GM12878 (cell line): ENCODE data around the gene UBE3C. TPM values are rescaled to one million over a fixed set of nuclear protein-coding genes. Genes with fewer than 3 reads are reported as not detected.

Source experiments
- ATAC-seq: fragments of 200-7000 bp; cut with Tn5 transposase; 3 replicates; pipeline ENCODE4 v1.9.1; 2020; ENCODE audit warnings: mild to moderate bottlenecking, moderate library complexity
- BruUV-seq: library from RNA; stranded (reverse); fragments of 400-500 nt; replicated peaks from 2 replicates; lab custom pipeline; 2021; lab: Mats Ljungman, UMichigan
- CTCF ChIA-PET: fragments of 300-600 bp; sonication (Branson Sonifier 250); formaldehyde crosslinking; extraction: SDS; loops from one replicate; lab custom pipeline; 2021; ENCODE audit warnings: inconsistent platforms; lab: Yijun Ruan, JAX
- POLR2A ChIA-PET: fragments of 350-600 bp; formaldehyde crosslinking; extraction: SDS; loops from one replicate; lab custom pipeline; 2021; ENCODE audit warnings: inconsistent platforms; lab: Charles Lee
- RAD21 ChIA-PET: fragments of 300-600 bp; sonication (Branson Sonifier 250); formaldehyde crosslinking; loops from one replicate; lab custom pipeline; 2023; ENCODE audit warnings: antibody characterized with exemption; ENCODE audit not compliant: unreplicated experiment; lab: Charles Lee
- SMC1A ChIA-PET: fragments of 300-600 bp; sonication (Branson Sonifier 250); formaldehyde crosslinking; loops from one replicate; lab custom pipeline; 2023; ENCODE audit not compliant: unreplicated experiment, uncharacterized antibody; lab: Charles Lee
- DNase-seq: peaks from one replicate; pipeline ENCODE4 v3.0.0-alpha.2; 2011; ENCODE audit warnings: low read depth, low spot score
- FAIRE-seq: peaks from 3 replicates; lab custom pipeline; 2011; peaks lifted over from hg19 to GRCh38; lab: Jason Lieb, UNC
- H2AFZ ChIP-seq: 2 replicates; pipeline ENCODE4 v1.6.0; 2011; ENCODE audit warnings: low read depth, low read length, control low read depth; ENCODE audit not compliant: control insufficient read depth
- H3K27ac ChIP-seq: 2 replicates; pipeline ENCODE4 v1.5.1; 2011; ENCODE audit warnings: control low read depth; ENCODE audit not compliant: control insufficient read depth, insufficient read depth
- H3K27me3 ChIP-seq, 2 experiments: replicated peaks in 1 of 2; 2 replicates each; pipeline versions ENCODE4 v1.6.0 to v1.6.1; 2011; ENCODE audit warnings: low read length in 1 of 2; ENCODE audit not compliant: control insufficient read depth in 2 of 2, insufficient read depth in 2 of 2
- H3K36me3 ChIP-seq, 2 experiments: 2 replicates each; pipeline ENCODE4 v1.5.1; 2011; ENCODE audit warnings: low read length in 1 of 2; ENCODE audit not compliant: control insufficient read depth in 2 of 2, insufficient read depth in 2 of 2
- H3K4me1 ChIP-seq: 2 replicates; pipeline ENCODE4 v1.6.1; 2011; ENCODE audit warnings: mild to moderate bottlenecking, low read length, moderate library complexity, mixed read lengths; ENCODE audit not compliant: control insufficient read depth, insufficient read depth
- H3K4me2 ChIP-seq: 2 replicates; pipeline ENCODE4 v1.6.0; 2011; ENCODE audit warnings: control low read depth; ENCODE audit not compliant: control insufficient read depth, insufficient read depth
- H3K4me3 ChIP-seq: fragments of 200-600 bp; sonication (generic); 2 replicates; pipeline ENCODE4 v1.5.1; 2016
- H3K79me2 ChIP-seq: 2 replicates; pipeline ENCODE4 v1.6.0; 2011; ENCODE audit warnings: low read length; ENCODE audit not compliant: control insufficient read depth, insufficient read depth
- H3K9ac ChIP-seq: 2 replicates; pipeline ENCODE4 v1.8.0; 2011; ENCODE audit warnings: low read length, control low read depth, mixed read lengths; ENCODE audit not compliant: control insufficient read depth, insufficient read depth
- H3K9me3 ChIP-seq: replicated peaks from 3 replicates; pipeline ENCODE4 v1.5.1; 2011; ENCODE audit warnings: mild to moderate bottlenecking, low read length; ENCODE audit not compliant: control insufficient read depth, insufficient read depth
- H4K20me1 ChIP-seq: 2 replicates; pipeline ENCODE4 v1.6.0; 2011; ENCODE audit not compliant: control insufficient read depth, insufficient read depth
- BACH1 ChIP-seq: fragments of 450-650 bp; IDR thresholded peaks from 2 replicates; pipeline ENCODE4 v1.6.1; 2017; ENCODE audit warnings: mild to moderate bottlenecking, borderline replicate concordance
- CBX5 ChIP-seq: sonication (generic); IDR thresholded peaks from 2 replicates; pipeline ENCODE4 v1.6.1; 2016; ENCODE audit warnings: low read depth, moderate library complexity, mild to moderate bottlenecking, inconsistent platforms
- HDAC6 ChIP-seq: fragments of 200-600 bp; sonication (generic); IDR thresholded peaks from one replicate; pipeline ENCODE4 v1.8.0; 2017; ENCODE audit warnings: antibody characterized with exemption; ENCODE audit not compliant: unreplicated experiment
- IKZF1 ChIP-seq: fragments of 450-650 bp; conservative IDR thresholded peaks from 2 replicates; pipeline ENCODE4 v1.6.1; 2017; ENCODE audit warnings: antibody characterized with exemption, mild to moderate bottlenecking
- NR2C2 ChIP-seq: IDR thresholded peaks from 2 replicates; pipeline ENCODE4 v1.6.1; 2011; ENCODE audit warnings: borderline replicate concordance, low read depth; ENCODE audit not compliant: control insufficient read depth, insufficient read length
- NRF1 ChIP-seq: conservative IDR thresholded peaks from 2 replicates; pipeline ENCODE4 v1.6.1; 2011; ENCODE audit warnings: mild to moderate bottlenecking, low read depth, low read length, improper control_type of control experiment
- PML ChIP-seq: IDR thresholded peaks from 2 replicates; pipeline ENCODE4 v1.6.1; 2012; ENCODE audit warnings: low read length, inconsistent platforms
- RBBP5 ChIP-seq: fragments of 200-600 bp; sonication (generic); conservative IDR thresholded peaks from 2 replicates; pipeline ENCODE4 v1.6.1; 2016
- RFX5 ChIP-seq: IDR thresholded peaks from 2 replicates; pipeline ENCODE4 v1.6.1; 2011; ENCODE audit warnings: low read depth, low read length, improper control_type of control experiment
- SIN3A ChIP-seq: IDR thresholded peaks from 2 replicates; pipeline ENCODE4 v1.6.1; 2012; ENCODE audit warnings: low read depth, low read length, improper control_type of control experiment
- SP1 ChIP-seq: IDR thresholded peaks from one replicate; pipeline ENCODE4 v1.6.1; 2011; ENCODE audit warnings: low read depth, low read length
- SRF ChIP-seq, 2 experiments: IDR thresholded peaks; 2 replicates each; pipeline ENCODE4 v1.6.1; 2011; ENCODE audit warnings: low read depth in 2 of 2, low read length in 2 of 2, mild to moderate bottlenecking in 1 of 2, moderate library complexity in 1 of 2
- STAT3 ChIP-seq: IDR thresholded peaks from 2 replicates; pipeline ENCODE4 v1.6.1; 2011; ENCODE audit warnings: low read depth, low read length, improper control_type of control experiment
- TAF1 ChIP-seq: IDR thresholded peaks from 2 replicates; pipeline ENCODE4 v1.6.1; 2011; ENCODE audit warnings: mild to moderate bottlenecking, low read depth, low read length, borderline replicate concordance
- TARDBP ChIP-seq: IDR thresholded peaks from 2 replicates; pipeline ENCODE4 v1.6.1; 2016; ENCODE audit warnings: borderline replicate concordance
- ZNF274 ChIP-seq: IDR thresholded peaks from one replicate; pipeline ENCODE4 v1.8.0; 2011; ENCODE audit not compliant: insufficient read length, insufficient read depth
- ZNF384 ChIP-seq: IDR thresholded peaks from 2 replicates; pipeline ENCODE4 v1.6.1; 2012; ENCODE audit warnings: low read depth, mild to moderate bottlenecking, low read length, improper control_type of control experiment, borderline replicate concordance
- ZZZ3 ChIP-seq: IDR thresholded peaks from 2 replicates; pipeline ENCODE4 v1.6.1; 2011; ENCODE audit warnings: low read depth; ENCODE audit not compliant: control insufficient read depth, insufficient read length
- whole genome bisulfite sequencing: methylation state at CpG from one replicate; pipeline ENCODE4 v1.1.6; 2016; ENCODE audit warnings: low lambda C conversion rate; ENCODE audit not compliant: insufficient replicate concordance, insufficient coverage; ENCODE audit errors: missing lambda C conversion rate; 5-methylcytosine and 5-hydroxymethylcytosine counted together
- in situ Hi-C: fragments of 300-500 bp; cut with MboI; formaldehyde crosslinking; loops from 9 replicates; pipeline ENCODE4 v1.14.3; 2018; ENCODE audit warnings: mixed read lengths
- intact Hi-C: fragments of 100-400 bp; cut with micrococcal nuclease; formaldehyde crosslinking; loops from one replicate; pipeline ENCODE4 v1.14.2; 2022; ENCODE audit not compliant: unreplicated experiment
- polyA plus RNA-seq, 11 experiments: library from polyadenylated mRNA; depleted of rRNA in 4 of 11; unstranded in 6 of 11; stranded (reverse) in 5 of 11; fragments of >200 nt; fragmentation: Nextera tagmentation in 4 of 11; fragmentation: Illumina TruSeq in 1 of 11; extraction: Ambion mirVana in 4 of 11; extraction: Trizol in 1 of 11; gene quantifications; 1 replicate in 1 of 11; 2 replicates in 10 of 11; pipeline versions ENCODE4 v1.2.1 to v1.2.3, GENCODE V29; 2011 to 2016; ENCODE audit warnings: inconsistent platforms in 2 of 11, missing spikeins in 2 of 11, low read depth in 1 of 11
- total RNA-seq, 4 experiments: library from RNA; depleted of rRNA in 3 of 4; stranded (reverse); fragments of >200 nt in 3 of 4; fragmentation: Illumina TruSeq in 1 of 4; extraction: Trizol in 1 of 4; gene quantifications; 2 replicates each; pipeline versions ENCODE4 v1.2.1 to v1.2.3, GENCODE V29; 2013 to 2021
- TF ChIP-seq, protein P1 (sequence below): IDR thresholded peaks from 2 replicates; pipeline ENCODE4 v1.6.1; 2012; ENCODE audit warnings: low read depth, low read length, improper control_type of control experiment
- TF ChIP-seq, protein P2 (sequence below): IDR thresholded peaks from 2 replicates; pipeline ENCODE4 v1.6.1; 2012; ENCODE audit warnings: improper control_type of control experiment, low read depth, low read length; ENCODE audit not compliant: insufficient replicate concordance

UBE3C gene
- total and polyA plus RNA-seq, 10 of the 15 experiments (the other 5 are each of a cell fraction or from before 2014, with no cell fraction given) = 7.9 to 65.9 (median 45.2) TPM

DNA sequence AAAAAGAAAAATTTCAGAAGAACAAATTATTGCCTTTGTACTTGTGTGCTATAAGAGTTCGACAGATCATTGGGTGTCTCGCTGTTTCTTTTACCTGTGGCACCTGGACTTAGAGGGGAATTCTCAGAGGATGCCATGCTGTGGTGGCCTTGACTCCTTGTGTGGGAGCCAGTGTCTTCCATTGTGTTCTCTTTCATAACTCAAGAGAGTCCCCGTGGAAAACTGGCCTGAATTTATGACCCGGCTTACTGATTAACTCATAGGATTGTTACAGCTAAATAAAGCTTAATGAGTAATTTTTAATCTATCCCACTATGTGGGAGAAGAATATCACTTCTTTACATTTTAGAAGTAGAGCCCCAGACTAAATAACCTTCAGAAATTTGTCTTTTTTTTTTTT lies 54.5 kb downstream of the UBE3C start (continued):
- TF ChIP-seq, protein P1, sequence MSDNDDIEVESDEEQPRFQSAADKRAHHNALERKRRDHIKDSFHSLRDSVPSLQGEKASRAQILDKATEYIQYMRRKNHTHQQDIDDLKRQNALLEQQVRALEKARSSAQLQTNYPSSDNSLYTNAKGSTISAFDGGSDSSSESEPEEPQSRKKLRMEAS = no peak
- no peak for TF ChIP-seq TARDBP

DNA sequence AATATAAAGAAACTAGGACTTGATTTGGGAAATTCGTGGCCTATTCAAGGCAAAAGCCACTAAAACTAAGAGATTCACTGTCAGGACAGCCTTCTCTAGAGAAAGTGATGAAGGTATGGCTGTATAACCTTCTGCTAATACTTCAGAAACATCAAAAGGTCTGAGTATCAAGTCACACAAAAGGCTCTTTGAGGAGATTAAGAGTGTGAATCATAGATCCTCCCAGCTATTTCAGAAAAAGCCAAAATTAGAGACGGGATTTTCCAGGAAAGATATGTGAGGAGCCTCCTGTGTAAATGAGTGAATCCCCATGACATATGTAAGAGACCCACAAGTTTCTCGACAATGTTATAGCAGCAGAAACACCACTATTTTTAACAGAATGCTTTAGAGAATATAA lies 56.2 kb downstream of the UBE3C start:
- in situ Hi-C loops (no loop called here), intact Hi-C loops (no loop called here)
- Histone ChIP-seq H3K4me1 (no peaks in the 10 kb centered on the region), H3K36me3 (peaks cover 2 to 16% of the 10 kb centered on the region in 2 experiments), H2AFZ (no peak overlapping the region), H3K9me3 (no peaks in the 10 kb centered on the region), H3K79me2 (no peaks in the 10 kb centered on the region), H3K4me2 (no peak overlapping the region), H4K20me1 (no peaks in the 10 kb centered on the region; the same call in 1 of the 2 replicates), H3K27ac (no peak overlapping the region), H3K9ac (no peak overlapping the region), H3K27me3 (no peaks in the 10 kb centered on the region), H3K4me3 (no peak overlapping the region)
- no peak for FAIRE-seq
- BruUV-seq = no TSS peak
- POLR2A ChIA-PET = no interaction called here
- WGBS = 93% methylated on average over 3 of the region's 3 CpGs
- no peak for DNase-seq
- SMC1A ChIA-PET = no interaction called here
- RAD21 ChIA-PET = no interaction called here
- CTCF ChIA-PET = interaction anchor here (1.1 kb wide), 1 partner anchor 11 kb away, joined by 3 read pairs; no protein-coding TSS in a partner anchor
- no peak for ATAC-seq
- TF ChIP-seq CBX5 (no peak), STAT3 (no peak), ZZZ3 (no peak), PML (no peak), IKZF1 (no peak), HDAC6 (no peak), BACH1 (no peak), SP1 (no peak), TAF1 (no peak), RFX5 (no peak), NRF1 (no peak), RBBP5 (no peak), SRF (IDR thresholded peaks at IDR 0.05; ENCODE audit: low read depth in 2 of 2, low read length in 2 of 2) (no peak), NR2C2 (no peak), ZNF384 (no peak), SIN3A (no peak), ZNF274 (no peak)
- TF ChIP-seq, protein P2, sequence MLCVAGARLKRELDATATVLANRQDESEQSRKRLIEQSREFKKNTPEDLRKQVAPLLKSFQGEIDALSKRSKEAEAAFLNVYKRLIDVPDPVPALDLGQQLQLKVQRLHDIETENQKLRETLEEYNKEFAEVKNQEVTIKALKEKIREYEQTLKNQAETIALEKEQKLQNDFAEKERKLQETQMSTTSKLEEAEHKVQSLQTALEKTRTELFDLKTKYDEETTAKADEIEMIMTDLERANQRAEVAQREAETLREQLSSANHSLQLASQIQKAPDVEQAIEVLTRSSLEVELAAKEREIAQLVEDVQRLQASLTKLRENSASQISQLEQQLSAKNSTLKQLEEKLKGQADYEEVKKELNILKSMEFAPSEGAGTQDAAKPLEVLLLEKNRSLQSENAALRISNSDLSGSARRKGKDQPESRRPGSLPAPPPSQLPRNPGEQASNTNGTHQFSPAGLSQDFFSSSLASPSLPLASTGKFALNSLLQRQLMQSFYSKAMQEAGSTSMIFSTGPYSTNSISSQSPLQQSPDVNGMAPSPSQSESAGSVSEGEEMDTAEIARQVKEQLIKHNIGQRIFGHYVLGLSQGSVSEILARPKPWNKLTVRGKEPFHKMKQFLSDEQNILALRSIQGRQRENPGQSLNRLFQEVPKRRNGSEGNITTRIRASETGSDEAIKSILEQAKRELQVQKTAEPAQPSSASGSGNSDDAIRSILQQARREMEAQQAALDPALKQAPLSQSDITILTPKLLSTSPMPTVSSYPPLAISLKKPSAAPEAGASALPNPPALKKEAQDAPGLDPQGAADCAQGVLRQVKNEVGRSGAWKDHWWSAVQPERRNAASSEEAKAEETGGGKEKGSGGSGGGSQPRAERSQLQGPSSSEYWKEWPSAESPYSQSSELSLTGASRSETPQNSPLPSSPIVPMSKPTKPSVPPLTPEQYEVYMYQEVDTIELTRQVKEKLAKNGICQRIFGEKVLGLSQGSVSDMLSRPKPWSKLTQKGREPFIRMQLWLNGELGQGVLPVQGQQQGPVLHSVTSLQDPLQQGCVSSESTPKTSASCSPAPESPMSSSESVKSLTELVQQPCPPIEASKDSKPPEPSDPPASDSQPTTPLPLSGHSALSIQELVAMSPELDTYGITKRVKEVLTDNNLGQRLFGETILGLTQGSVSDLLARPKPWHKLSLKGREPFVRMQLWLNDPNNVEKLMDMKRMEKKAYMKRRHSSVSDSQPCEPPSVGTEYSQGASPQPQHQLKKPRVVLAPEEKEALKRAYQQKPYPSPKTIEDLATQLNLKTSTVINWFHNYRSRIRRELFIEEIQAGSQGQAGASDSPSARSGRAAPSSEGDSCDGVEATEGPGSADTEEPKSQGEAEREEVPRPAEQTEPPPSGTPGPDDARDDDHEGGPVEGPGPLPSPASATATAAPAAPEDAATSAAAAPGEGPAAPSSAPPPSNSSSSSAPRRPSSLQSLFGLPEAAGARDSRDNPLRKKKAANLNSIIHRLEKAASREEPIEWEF = no peak
